SK-N-MC (cell line): ENCODE measurements around the gene ATE1.

Experiments used
- DNase-seq: peaks from one replicate; pipeline ENCODE4 v3.0.0-alpha.2; 2011; ENCODE audit warnings: low read depth, low spot score
- H3K27ac ChIP-seq: fragments of 200-600 bp; sonication (generic); 2 replicates; pipeline ENCODE4 v1.5.1; 2016; ENCODE audit warnings: mixed run types
- H3K36me3 ChIP-seq: fragments of 200-600 bp; sonication (generic); 2 replicates; pipeline ENCODE4 v1.6.1; 2017; ENCODE audit warnings: antibody characterized with exemption, low read length, mixed read lengths; ENCODE audit not compliant: insufficient read depth
- H3K4me3 ChIP-seq: fragments of 200-600 bp; sonication (generic); 2 replicates; pipeline ENCODE4 v1.5.1; 2016
- H3K9ac ChIP-seq: fragments of 200-600 bp; sonication (generic); 2 replicates; pipeline ENCODE4 v1.8.0; 2017; ENCODE audit warnings: mixed run types, mixed read lengths; ENCODE audit not compliant: insufficient read length
- H3K9me3 ChIP-seq: fragments of 200-600 bp; sonication (generic); 2 replicates; pipeline ENCODE4 v1.6.1; 2017; ENCODE audit warnings: low read depth, mild to moderate bottlenecking, antibody characterized with exemption, low read length, moderate library complexity, mixed read lengths
- EZH2 ChIP-seq: fragments of 200-600 bp; sonication (generic); IDR thresholded peaks from one replicate; pipeline ENCODE4 v1.6.1; 2017; ENCODE audit warnings: antibody characterized with exemption
- FOXP2 ChIP-seq: optimal IDR thresholded peaks from 2 replicates; pipeline ENCODE3; 2011; ENCODE audit warnings: mild to moderate bottlenecking, moderate library complexity; ENCODE audit not compliant: insufficient read depth; ENCODE audit errors: extremely low read length, control extremely low read depth
- POLR2AphosphoS5 ChIP-seq: IDR thresholded peaks from 2 replicates; pipeline ENCODE4 v1.6.1; 2012; ENCODE audit warnings: mild to moderate bottlenecking, low read depth, low read length, borderline replicate concordance

ATE1 gene

GRCh38 chr10:121822724-121823123 is 105.1 kb downstream of the ATE1 start:
- TF ChIP-seq FOXP2 (no peak), POLR2AphosphoS5 (no peak), EZH2 (no peak)
- Histone ChIP-seq H3K9me3 (no peaks in the 10 kb centered on the region), H3K36me3 (no peaks in the 10 kb centered on the region), H3K27ac (no peak overlapping the region), H3K9ac (no peak overlapping the region), H3K4me3 (no peak overlapping the region)
- no peak for DNase-seq

DNA sequence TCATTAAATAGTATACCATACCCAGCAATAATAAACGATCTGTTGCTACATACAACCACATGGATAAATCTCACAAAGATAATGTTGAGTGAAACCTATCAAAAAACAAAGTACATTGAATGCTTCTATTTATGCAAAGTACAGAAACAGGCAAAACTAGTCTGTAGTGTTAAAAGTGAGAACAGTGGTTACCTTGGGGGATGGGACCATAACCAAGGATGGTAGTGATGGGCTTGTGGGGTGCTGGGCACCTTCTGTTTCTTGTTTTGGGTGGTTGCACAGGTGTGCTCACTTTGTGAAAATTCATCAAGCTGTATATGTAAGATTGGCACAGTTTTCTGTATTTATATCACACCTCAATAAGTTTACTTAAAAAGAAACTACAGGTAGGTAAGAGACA is 105.7 kb downstream of the ATE1 start:
- DNase-seq = no peak
- Histone ChIP-seq H3K9me3 (no peaks in the 10 kb centered on the region), H3K36me3 (no peaks in the 10 kb centered on the region), H3K27ac (no peak overlapping the region), H3K9ac (no peak overlapping the region), H3K4me3 (no peak overlapping the region)
- TF ChIP-seq POLR2AphosphoS5 = no peak

GRCh38 chr10:121819049-121819448 is 108.8 kb downstream of the ATE1 start:
- Histone ChIP-seq H3K36me3 (no peaks in the 10 kb centered on the region), H3K9me3 (no peaks in the 10 kb centered on the region), H3K27ac (no peak overlapping the region), H3K9ac (no peak overlapping the region), H3K4me3 (no peak overlapping the region)
- TF ChIP-seq EZH2 (no peak), POLR2AphosphoS5 (no peak), FOXP2 (no peak)
- DNase-seq = no peak

DNA sequence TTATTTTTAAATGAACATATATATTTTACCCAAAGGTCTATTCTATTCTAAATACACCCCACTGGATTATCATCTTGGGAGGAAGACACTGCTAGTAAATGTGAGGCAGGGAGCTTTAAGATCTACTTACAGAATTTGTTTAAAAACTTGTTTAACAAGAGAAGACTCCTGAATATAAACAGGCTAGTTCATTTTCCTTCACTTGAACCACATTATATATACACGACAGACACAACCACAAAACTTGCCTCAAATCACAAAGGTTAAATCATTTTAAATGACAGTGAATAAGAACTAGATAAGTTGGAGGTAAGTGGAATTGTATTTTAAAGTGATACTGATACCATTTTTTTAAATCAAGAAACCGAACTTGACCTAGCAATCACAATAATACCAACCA is 109.2 kb downstream of the ATE1 start:
- Histone ChIP-seq H3K4me3 (no peak overlapping the region), H3K36me3 (no peaks in the 10 kb centered on the region), H3K27ac (no peak overlapping the region), H3K9me3 (no peaks in the 10 kb centered on the region), H3K9ac (no peak overlapping the region)
- no peak for TF ChIP-seq FOXP2
- TF ChIP-seq POLR2AphosphoS5 = no peak
- no peak for TF ChIP-seq EZH2
- DNase-seq = no peak

DNA sequence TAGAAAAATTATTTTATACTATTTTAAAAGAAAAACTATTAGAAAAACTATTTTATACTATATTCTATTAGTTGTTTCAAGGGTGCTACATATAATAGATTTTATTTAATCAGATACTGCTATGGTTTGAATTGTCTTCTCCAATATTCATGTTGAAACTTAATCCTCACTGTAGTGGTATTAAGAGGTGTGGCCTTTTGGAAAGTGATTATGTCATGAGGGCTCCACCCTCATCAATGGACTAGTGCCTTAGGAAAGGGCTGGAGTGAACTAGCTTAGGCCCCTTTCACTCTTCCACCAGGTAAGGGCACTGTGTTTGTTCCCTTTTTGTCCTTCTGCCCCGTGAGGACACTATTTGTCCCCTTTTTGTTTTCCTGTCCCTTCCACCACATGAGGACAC is 111.6 kb downstream of the ATE1 start:
- no peak overlapping the region for H3K9ac ChIP-seq
- TF ChIP-seq POLR2AphosphoS5 (no peak), EZH2 (no peak), FOXP2 (no peak)
- H3K27ac ChIP-seq = no peak overlapping the region
- H3K36me3 ChIP-seq = no peaks in the 10 kb centered on the region
- H3K4me3 ChIP-seq = no peak overlapping the region
- DNase-seq = no peak
- no peaks in the 10 kb centered on the region for H3K9me3 ChIP-seq

GRCh38 chr10:121813857-121814256 is 114.0 kb downstream of the ATE1 start:
- H3K9me3 ChIP-seq = no peaks in the 10 kb centered on the region
- no peak overlapping the region for H3K4me3 ChIP-seq
- H3K36me3 ChIP-seq = no peaks in the 10 kb centered on the region
- no peak overlapping the region for H3K27ac ChIP-seq
- no peak for TF ChIP-seq EZH2
- no peak for TF ChIP-seq POLR2AphosphoS5
- TF ChIP-seq FOXP2 = no peak
- no peak overlapping the region for H3K9ac ChIP-seq
- DNase-seq = no peak

GRCh38 chr10:121813211-121813815 is 114.5 kb downstream of the ATE1 start:
- Histone ChIP-seq H3K9ac (no peak overlapping the region), H3K27ac (no peak overlapping the region), H3K9me3 (no peaks in the 10 kb centered on the region), H3K36me3 (no peaks in the 10 kb centered on the region), H3K4me3 (no peak overlapping the region)
- TF ChIP-seq EZH2 = no peak
- TF ChIP-seq POLR2AphosphoS5 = no peak
- no peak for TF ChIP-seq FOXP2
- DNase-seq = no peak

DNA sequence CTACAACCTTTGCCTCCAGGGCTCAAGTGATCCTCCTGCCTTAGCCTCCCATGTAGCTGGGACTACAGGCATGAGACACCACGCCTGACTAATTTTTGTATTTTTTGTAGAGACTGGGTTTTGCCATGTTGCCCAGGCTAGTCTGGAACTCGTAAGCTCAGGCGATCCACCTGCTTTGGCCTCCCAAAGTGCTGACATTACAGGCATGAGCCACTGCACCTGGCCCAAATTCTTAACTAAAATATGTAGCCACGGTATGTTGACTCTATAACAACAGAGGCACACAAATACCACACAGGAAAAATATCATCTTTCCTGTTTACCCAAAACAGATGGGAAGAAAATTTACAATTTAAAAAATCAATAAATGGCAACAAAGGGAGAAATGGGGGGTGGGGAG is 115.8 kb downstream of the ATE1 start:
- no peaks in the 10 kb centered on the region for H3K9me3 ChIP-seq
- no peak for DNase-seq

DNA sequence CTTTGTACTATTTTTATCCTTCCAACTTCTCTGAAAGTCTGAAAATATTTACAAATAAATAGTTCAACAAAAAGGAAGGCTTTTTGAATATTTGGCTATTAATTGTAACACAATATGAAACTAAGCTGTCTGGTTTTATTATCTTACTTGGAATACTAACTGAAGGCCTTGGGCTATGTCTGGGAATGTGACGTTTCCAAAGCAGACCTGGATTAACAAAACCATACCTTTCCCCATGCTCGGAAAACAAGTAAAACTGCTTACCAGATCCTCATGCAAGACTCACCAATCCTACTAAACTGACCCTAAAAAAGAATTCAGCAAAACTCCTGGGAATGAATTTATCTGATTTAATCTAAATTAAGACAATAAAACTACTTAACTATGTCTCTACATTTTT is 116.4 kb downstream of the ATE1 start:
- no peaks in the 10 kb centered on the region for H3K9me3 ChIP-seq
- H3K9ac ChIP-seq = no peak overlapping the region
- H3K27ac ChIP-seq = no peak overlapping the region
- no peak for TF ChIP-seq FOXP2
- no peak for TF ChIP-seq EZH2
- no peak for TF ChIP-seq POLR2AphosphoS5
- no peak overlapping the region for H3K4me3 ChIP-seq
- no peak for DNase-seq
- no peaks in the 10 kb centered on the region for H3K36me3 ChIP-seq

More for the DNA sequence above, 115.8 kb downstream of the ATE1 start:
- Histone ChIP-seq H3K4me3 (no peak overlapping the region), H3K27ac (no peak overlapping the region), H3K36me3 (no peaks in the 10 kb centered on the region), H3K9ac (no peak overlapping the region)
- TF ChIP-seq FOXP2 (no peak), EZH2 (no peak), POLR2AphosphoS5 (no peak)
